Body of pancreas (tissue), 4 donors: Measurements from ENCODE around the gene CSF2RB.

Experiments used
- POLR2A ChIP-seq, 3 donors: fragments of 450-650 bp; IDR thresholded peaks; one replicate each; pipeline ENCODE4 v1.6.1; 2016; ENCODE audit warnings: antibody characterized with exemption in 3 of 3, mild to moderate bottlenecking in 2 of 3
- TF ChIP-seq, protein P1 (sequence below), 7 experiments: fragments of 450-650 bp in 4 of 7; fragments of 200-600 bp in 3 of 7; sonication (generic) in 3 of 7; IDR thresholded peaks; one replicate each; pipeline ENCODE4 v1.5.1; 2016 to 2019; ENCODE audit warnings: antibody characterized with exemption in 7 of 7

DNA sequence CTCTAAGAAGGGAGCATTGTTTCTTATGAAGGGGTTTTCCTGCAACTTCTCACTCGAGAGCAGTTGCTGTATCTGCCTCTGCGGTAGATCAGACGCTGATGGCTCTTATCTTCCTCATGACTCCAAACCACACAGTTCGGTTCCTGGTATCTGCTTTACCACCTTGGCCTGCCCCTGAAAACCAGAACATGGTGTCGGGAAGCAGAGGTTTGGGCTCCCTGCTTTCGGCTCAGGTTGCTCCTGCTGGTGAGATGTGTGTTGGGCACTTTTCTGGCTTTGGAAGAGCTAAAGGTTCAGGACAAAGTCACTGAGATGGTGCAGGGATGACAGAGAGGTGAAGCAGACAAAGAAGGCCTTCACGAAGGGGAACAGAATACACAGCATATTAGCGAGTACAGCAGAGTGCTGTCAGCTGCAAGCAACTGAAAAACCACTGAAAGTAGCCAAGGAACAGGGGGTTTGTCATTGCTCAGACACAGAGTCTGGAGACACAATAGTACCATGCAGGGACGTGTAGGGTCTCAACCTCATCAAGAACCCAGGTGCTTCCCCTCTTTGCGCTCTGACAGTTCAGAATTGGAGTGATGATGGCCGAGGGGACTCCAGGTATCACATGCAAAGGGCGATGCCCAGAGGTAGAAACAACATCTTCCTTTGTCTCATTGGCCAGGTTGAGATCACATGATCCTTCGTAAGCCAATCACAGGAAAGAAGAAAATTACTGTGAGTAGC, 11.9 kb upstream of the CSF2RB start:
- TF ChIP-seq, protein P1, sequence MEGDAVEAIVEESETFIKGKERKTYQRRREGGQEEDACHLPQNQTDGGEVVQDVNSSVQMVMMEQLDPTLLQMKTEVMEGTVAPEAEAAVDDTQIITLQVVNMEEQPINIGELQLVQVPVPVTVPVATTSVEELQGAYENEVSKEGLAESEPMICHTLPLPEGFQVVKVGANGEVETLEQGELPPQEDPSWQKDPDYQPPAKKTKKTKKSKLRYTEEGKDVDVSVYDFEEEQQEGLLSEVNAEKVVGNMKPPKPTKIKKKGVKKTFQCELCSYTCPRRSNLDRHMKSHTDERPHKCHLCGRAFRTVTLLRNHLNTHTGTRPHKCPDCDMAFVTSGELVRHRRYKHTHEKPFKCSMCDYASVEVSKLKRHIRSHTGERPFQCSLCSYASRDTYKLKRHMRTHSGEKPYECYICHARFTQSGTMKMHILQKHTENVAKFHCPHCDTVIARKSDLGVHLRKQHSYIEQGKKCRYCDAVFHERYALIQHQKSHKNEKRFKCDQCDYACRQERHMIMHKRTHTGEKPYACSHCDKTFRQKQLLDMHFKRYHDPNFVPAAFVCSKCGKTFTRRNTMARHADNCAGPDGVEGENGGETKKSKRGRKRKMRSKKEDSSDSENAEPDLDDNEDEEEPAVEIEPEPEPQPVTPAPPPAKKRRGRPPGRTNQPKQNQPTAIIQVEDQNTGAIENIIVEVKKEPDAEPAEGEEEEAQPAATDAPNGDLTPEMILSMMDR (IDR thresholded peaks at IDR 0.05), result no peak
- TF ChIP-seq POLR2A (IDR thresholded peaks at IDR 0.05), result no peak
